AG10803 (cell line): ENCODE data around the gene NEUROD2.

Experiments used
- DNase-seq: peaks from one replicate; pipeline ENCODE4 v3.0.0; 2010; ENCODE audit warnings: low read depth
- H3K4me3 ChIP-seq: 2 replicates; pipeline ENCODE4 v1.5.1; 2011; ENCODE audit warnings: mild to moderate bottlenecking, low read length, control low read depth
- TF ChIP-seq, protein P1 (sequence below): conservative IDR thresholded peaks from 2 replicates; pipeline ENCODE4 v1.5.1; 2011; ENCODE audit warnings: mild to moderate bottlenecking, low read length, control low read depth, inconsistent platforms

NEUROD2 gene

DNA sequence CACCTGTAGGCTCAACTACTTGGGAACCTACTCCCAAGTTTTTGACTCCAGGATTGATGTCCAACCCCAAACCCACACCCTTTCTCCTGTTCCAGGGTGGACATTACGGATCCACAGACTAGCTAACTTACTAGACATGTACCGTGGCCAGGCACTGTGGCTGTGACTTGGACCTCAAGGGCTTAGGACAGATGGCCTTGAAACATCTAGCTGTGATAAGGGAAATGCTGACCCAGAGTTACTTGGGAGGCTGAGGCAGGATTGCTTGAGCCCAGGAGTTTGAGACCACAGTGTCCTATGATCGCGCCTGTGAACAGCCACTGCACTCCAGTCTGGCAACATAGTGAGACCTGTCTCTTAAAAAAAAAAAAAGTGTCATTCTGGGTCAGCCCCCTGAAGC, 33.4 kb upstream of the NEUROD2 start:
- H3K4me3 ChIP-seq: no peak overlapping the region
- no peak for DNase-seq
- TF ChIP-seq, protein P1, sequence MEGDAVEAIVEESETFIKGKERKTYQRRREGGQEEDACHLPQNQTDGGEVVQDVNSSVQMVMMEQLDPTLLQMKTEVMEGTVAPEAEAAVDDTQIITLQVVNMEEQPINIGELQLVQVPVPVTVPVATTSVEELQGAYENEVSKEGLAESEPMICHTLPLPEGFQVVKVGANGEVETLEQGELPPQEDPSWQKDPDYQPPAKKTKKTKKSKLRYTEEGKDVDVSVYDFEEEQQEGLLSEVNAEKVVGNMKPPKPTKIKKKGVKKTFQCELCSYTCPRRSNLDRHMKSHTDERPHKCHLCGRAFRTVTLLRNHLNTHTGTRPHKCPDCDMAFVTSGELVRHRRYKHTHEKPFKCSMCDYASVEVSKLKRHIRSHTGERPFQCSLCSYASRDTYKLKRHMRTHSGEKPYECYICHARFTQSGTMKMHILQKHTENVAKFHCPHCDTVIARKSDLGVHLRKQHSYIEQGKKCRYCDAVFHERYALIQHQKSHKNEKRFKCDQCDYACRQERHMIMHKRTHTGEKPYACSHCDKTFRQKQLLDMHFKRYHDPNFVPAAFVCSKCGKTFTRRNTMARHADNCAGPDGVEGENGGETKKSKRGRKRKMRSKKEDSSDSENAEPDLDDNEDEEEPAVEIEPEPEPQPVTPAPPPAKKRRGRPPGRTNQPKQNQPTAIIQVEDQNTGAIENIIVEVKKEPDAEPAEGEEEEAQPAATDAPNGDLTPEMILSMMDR: no peak

DNA sequence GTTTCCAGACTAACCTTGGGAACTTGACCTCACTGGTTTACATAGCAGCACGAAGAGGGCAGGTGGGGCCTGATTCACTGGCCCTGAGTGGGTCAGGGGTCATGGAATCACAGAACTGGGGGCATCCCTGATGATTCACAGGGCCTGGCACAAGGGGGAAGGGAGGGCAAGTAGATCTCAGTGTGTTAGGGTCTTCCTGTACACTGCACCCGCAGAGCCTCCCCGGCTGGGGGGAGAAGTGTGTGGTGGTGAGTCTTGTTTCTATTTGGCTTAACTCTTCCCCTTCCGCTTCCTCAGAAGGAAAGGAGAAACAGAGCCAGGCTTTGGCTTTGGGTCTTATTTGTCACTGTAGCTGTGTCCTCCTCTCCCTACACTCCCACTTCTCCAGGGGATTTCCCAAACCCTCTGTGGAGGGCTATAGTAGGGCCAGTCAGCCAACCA, 32.9 kb upstream of the NEUROD2 start:
- DNase-seq: no peak
- TF ChIP-seq, protein P1: no peak

DNA sequence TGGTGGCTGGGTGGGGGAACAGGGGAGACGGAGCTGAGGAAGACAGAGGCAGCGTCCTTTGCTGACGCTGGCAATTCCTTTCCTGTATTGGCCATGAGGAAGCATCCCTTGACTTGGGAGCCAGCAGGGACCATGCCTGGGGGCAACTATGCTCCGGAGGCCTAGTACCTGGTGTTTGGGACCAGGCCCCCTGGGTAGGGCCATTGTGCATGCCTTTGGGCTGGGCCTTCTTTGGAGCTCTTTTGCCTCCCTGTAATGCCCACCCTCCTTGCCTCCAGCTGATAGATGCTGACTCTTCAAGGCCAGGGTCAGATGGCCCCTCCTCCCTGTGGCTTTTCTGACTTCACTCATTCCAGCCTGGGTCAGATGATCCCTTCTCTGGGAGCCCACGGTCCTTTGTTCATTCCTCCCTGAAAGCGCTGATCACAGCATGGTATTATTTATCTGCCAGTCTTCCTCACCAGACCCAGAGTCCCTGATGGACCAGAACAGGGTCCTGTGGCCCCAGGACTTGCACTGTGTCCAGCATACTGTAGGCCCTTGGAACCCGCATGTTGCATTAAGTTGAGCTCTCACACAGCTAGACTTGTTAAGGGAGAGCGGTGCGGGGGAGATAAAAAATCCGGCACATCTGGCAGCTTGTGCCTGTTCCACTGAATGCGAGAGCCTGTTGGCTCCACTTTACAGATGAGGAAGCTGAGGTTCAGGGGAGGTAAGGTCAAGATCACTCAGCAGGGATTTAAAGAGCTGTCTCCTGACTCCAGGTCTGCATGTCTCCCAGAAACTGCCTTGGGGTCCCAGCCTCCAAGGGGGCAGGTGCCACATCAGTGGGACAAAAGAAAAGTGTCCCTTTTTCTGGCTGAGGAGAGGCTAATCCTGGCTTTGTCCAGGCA, 32.1 kb upstream of the NEUROD2 start:
- TF ChIP-seq, protein P1: no peak
- no peak overlapping the region for H3K4me3 ChIP-seq
- DNase-seq: no peak

More for the DNA sequence above, 32.9 kb upstream of the NEUROD2 start:
- no peak overlapping the region for H3K4me3 ChIP-seq

DNA sequence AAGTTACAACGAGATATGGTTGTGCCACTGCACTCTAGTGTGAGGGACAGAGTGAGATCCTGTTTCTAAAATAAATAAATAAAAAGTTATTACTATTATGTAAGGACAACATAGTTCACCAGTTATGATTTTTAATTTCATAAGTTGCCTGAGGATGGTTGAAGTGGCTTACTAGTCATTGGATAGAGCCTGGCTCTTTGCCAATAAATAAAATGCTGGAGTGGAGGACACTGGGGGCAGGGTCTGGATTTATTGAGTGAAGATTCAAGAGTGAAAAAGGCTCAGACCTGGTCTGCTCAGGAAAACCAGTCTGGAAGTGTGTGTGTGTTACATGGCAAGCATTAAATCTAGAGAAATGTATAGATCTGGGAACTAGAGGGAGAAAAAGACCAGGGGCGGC, 31.3 kb upstream of the NEUROD2 start:
- no peak overlapping the region for H3K4me3 ChIP-seq
- TF ChIP-seq, protein P1: no peak
- DNase-seq: no peak

DNA sequence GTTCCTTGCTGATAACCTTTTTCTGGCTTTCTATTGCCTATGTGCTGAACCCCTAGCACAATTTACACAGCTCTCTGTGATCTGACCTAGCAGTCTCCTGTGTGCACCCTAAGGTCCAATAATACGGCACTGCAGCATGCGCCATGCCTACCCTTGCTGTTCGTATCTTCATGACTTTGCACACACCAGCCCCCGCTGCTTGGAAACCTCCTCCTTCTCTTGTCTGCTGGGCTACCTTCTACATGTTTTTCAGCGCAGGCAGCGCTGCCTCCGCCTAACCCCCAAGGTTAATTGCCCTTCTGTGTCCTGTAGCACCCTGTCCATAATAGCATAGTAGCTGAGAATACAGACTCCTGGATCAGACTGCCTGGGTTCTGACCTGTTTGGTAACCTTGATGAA, 30.6 kb upstream of the NEUROD2 start:
- TF ChIP-seq, protein P1: no peak
- peak overlapping the region; percentile 94 for H3K4me3 ChIP-seq
- no peak for DNase-seq

DNA sequence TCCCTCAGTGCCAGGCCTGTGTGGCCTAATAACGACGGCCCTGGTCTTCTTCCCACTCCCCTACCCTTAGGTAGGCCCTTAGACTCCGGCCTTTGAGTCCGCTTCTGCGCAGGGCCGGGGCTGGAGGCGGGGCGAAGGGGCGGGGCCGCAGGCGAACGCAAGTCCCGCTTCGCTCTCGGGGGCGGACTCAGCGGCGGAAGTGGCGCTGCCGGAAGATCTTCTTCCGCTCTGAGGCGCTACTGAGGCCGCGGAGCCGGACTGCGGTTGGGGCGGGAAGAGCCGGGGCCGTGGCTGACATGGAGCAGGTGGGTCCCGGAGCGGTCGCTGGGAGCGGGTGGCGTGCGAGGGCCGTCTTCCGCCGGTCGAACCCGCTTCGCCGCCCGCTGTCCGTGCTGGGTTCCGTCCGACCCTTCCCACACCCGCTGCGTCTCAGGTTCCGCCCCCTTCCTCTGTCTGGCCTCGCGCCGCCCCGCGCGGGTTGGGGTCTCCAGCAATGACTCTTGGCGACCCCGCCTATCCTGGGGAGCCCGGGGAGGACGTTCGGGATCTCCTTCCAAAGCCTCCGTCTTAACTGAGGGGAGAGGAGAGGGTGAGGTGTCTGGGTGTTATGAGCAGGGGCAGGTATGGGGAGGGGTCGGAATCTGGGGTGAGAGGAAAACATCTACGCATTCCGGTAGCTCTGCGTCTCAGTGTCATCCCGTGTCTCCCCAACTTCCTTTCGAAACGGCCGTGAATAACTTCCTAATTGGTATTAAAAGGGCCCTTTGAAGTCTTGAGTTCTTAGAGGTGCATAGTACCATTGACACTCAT, 29.4 kb upstream of the NEUROD2 start, which contains the start of gene STARD3:
TSS of gene STARD3 (plus strand) at position 218 of the 810 bp plus-strand sequence. CDS start 16,388 bp downstream, outside the sequence.
- peak within 1 kb of the TSS; percentile 94 for H3K4me3 ChIP-seq
- peak; percentile 89 for DNase-seq
- TF ChIP-seq, protein P1: no peak
